Upper lobe of left lung (tissue), 6 donors: Measurements from ENCODE around the gene SYF2. TPM values are rescaled to one million over a fixed set of nuclear protein-coding genes. Genes with fewer than 3 reads are reported as not detected.

Source experiments
- ATAC-seq, 2 donors: fragments of 200-7000 bp; cut with Tn5 transposase; one replicate each; pipeline ENCODE4 v1.9.1; 2022; ENCODE audit warnings: mild to moderate bottlenecking in 2 of 2, moderate library complexity in 2 of 2; ENCODE audit not compliant: low FRiP score in 2 of 2
- DNase-seq, 2 donors: peaks; one replicate each; pipeline ENCODE4 v3.0.0-alpha.2; 2019 to 2020
- H3K27ac ChIP-seq, 4 donors: fragments of 200-600 bp; sonication (generic); one replicate each; pipeline ENCODE4 v1.5.1; 2016 to 2019
- H3K27me3 ChIP-seq, 4 donors: fragments of 200-600 bp; sonication (generic); one replicate each; pipeline ENCODE4 v1.5.1; 2017 to 2019
- H3K36me3 ChIP-seq, 4 donors: fragments of 200-600 bp; sonication (generic); one replicate each; pipeline ENCODE4 v1.5.1; 2016 to 2019
- H3K4me1 ChIP-seq, 4 donors: fragments of 200-600 bp; sonication (generic); one replicate each; pipeline ENCODE4 v1.5.1; 2018 to 2019
- H3K4me3 ChIP-seq, 4 donors: fragments of 200-600 bp; sonication (generic); one replicate each; pipeline ENCODE4 v1.5.1; 2017 to 2019; ENCODE audit warnings: mild to moderate bottlenecking in 2 of 4, moderate library complexity in 1 of 4
- H3K9me3 ChIP-seq, 4 donors: fragments of 200-600 bp; sonication (generic); one replicate each; pipeline ENCODE4 v1.5.1; 2018 to 2019
- EP300 ChIP-seq, 4 donors: sonication (generic); formaldehyde crosslinking; IDR thresholded peaks; one replicate each; pipeline ENCODE4 v1.5.1; 2017; ENCODE audit warnings: antibody characterized with exemption in 4 of 4, control low read depth in 2 of 4
- POLR2A ChIP-seq, 4 donors: fragments of 450-650 bp; IDR thresholded peaks; one replicate each; pipeline ENCODE4 v1.5.1; 2016 to 2017; ENCODE audit warnings: antibody characterized with exemption in 4 of 4, mild to moderate bottlenecking in 2 of 4
- POLR2AphosphoS5 ChIP-seq, 2 donors: sonication (generic); formaldehyde crosslinking; IDR thresholded peaks; one replicate each; pipeline ENCODE4 v1.5.1; 2017; ENCODE audit warnings: antibody characterized with exemption in 2 of 2
- WGBS, 2 donors: methylation state at CpG; one replicate each; pipeline ENCODE4 v1.1.5; 2017 to 2018; 5-methylcytosine and 5-hydroxymethylcytosine counted together
- total RNA-seq, 6 donors: library from RNA; depleted of rRNA in 4 of 6; stranded (reverse); fragments of >200 nt in 4 of 6; gene quantifications; one replicate each; pipeline versions ENCODE4 v1.1.0 to v1.2.1, GENCODE V29; 2016 to 2021
- TF ChIP-seq, protein P1 (sequence below), 6 experiments: fragments of 450-650 bp in 4 of 6; fragments of 200-600 bp in 2 of 6; sonication (generic) in 2 of 6; IDR thresholded peaks; one replicate each; pipeline ENCODE4 v1.5.1; 2016 to 2019; ENCODE audit warnings: antibody characterized with exemption in 6 of 6
- donor health status: DM: no; HTN: no; CAD: no; lungs with moderate emphysema.
- donor health status: DM: no; HTN: yes; CAD: no; lungs with severe emphysema.

SYF2 gene
- total RNA-seq, 6 donors from 2014 or later, result 21.9 to 66.5 (median 39.5) TPM

GRCh38 chr1:25197235-25197975, 34.9 kb downstream of the SYF2 start:
- TF ChIP-seq POLR2A (IDR thresholded peaks at IDR 0.05), result no peak
- TF ChIP-seq, protein P1, sequence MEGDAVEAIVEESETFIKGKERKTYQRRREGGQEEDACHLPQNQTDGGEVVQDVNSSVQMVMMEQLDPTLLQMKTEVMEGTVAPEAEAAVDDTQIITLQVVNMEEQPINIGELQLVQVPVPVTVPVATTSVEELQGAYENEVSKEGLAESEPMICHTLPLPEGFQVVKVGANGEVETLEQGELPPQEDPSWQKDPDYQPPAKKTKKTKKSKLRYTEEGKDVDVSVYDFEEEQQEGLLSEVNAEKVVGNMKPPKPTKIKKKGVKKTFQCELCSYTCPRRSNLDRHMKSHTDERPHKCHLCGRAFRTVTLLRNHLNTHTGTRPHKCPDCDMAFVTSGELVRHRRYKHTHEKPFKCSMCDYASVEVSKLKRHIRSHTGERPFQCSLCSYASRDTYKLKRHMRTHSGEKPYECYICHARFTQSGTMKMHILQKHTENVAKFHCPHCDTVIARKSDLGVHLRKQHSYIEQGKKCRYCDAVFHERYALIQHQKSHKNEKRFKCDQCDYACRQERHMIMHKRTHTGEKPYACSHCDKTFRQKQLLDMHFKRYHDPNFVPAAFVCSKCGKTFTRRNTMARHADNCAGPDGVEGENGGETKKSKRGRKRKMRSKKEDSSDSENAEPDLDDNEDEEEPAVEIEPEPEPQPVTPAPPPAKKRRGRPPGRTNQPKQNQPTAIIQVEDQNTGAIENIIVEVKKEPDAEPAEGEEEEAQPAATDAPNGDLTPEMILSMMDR (IDR thresholded peaks at IDR 0.05), result no peak
- no peak for TF ChIP-seq EP300 (IDR thresholded peaks at IDR 0.05)
- no peak for TF ChIP-seq POLR2AphosphoS5 (IDR thresholded peaks at IDR 0.05)
- DNase-seq, result no peak
- no peaks in the 10 kb centered on the region for H3K9me3 ChIP-seq
- H3K4me3 ChIP-seq, result no peak overlapping the region
- peaks cover 0 to 4% (median 0%) of the 10 kb centered on the region in 4 donors for H3K4me1 ChIP-seq
- no peaks in the 10 kb centered on the region for H3K36me3 ChIP-seq
- 86 to 90% methylated on average over 15 to 20 of the region's 20 CpGs for WGBS, 2 donors
- no peaks in the 10 kb centered on the region for H3K27me3 ChIP-seq
- H3K27ac ChIP-seq, result no peak overlapping the region
- no peak for ATAC-seq

DNA sequence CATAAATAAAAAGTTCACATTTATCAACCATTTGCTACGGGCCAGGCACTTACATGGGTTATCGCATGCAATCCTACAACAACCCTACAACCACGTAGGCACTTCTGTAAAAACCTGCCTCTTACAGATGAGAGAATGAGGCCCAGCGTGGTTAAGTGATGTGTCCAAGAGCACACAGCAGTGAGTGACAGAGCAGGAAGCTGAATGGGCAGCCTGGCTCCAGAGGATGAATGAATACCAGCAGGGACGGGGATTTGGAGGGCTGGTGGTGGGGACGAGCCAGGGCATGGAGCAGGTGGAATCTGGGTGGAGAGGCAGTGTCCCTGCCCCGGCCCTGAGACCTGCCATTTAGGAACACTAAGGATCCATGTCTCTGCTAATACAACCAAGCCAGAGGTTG, 35.5 kb downstream of the SYF2 start:
- no peak for DNase-seq
- no peak overlapping the region for H3K4me3 ChIP-seq
- ATAC-seq, result no peak
- no peaks in the 10 kb centered on the region for H3K9me3 ChIP-seq
- no peaks in the 10 kb centered on the region for H3K36me3 ChIP-seq
- no peak overlapping the region for H3K27ac ChIP-seq
- WGBS, 2 donors, result 81 to 92% methylated on average over 6 to 7 of the region's 7 CpGs
- H3K27me3 ChIP-seq, result no peaks in the 10 kb centered on the region
- H3K4me1 ChIP-seq, result peaks cover 0 to 4% (median 0%) of the 10 kb centered on the region in 4 donors
- TF ChIP-seq POLR2AphosphoS5 (IDR thresholded peaks at IDR 0.05) (no peak), EP300 (IDR thresholded peaks at IDR 0.05) (no peak), POLR2A (IDR thresholded peaks at IDR 0.05) (no peak)
- TF ChIP-seq, protein P1 (IDR thresholded peaks at IDR 0.05), result no peak

DNA sequence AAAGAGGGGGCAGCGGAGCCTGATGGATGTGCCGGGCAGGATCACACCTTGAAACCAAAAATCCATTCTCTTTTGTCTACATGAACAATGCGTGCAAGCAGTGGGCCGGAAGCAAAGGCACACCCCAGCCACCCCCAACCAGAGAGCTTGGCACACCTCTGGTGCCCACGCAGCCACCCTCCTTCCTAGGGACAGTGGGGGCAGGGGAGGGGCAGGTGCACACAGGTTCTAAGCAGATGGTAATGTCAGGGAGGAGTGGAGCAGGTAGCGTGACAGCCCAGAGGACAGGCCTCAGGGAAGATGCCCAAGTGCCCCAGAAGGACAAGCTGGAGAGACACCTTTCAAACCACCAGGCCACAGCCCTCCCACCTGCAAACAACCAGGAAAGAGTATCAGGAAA, 36.5 kb downstream of the SYF2 start:
- no peak overlapping the region for H3K4me3 ChIP-seq
- no peak for ATAC-seq
- no peak for DNase-seq
- H3K4me1 ChIP-seq, result peaks cover 0 to 4% (median 0%) of the 10 kb centered on the region in 4 donors
- no peaks in the 10 kb centered on the region for H3K27me3 ChIP-seq
- H3K9me3 ChIP-seq, result no peaks in the 10 kb centered on the region
- 82 to 83% methylated on average over 6 of the region's 6 CpGs for WGBS, 2 donors
- H3K27ac ChIP-seq, result no peak overlapping the region
- no peaks in the 10 kb centered on the region for H3K36me3 ChIP-seq
- TF ChIP-seq POLR2AphosphoS5 (IDR thresholded peaks at IDR 0.05) (no peak), EP300 (IDR thresholded peaks at IDR 0.05) (no peak), POLR2A (IDR thresholded peaks at IDR 0.05) (no peak)
- TF ChIP-seq, protein P1 (IDR thresholded peaks at IDR 0.05), result no peak

DNA sequence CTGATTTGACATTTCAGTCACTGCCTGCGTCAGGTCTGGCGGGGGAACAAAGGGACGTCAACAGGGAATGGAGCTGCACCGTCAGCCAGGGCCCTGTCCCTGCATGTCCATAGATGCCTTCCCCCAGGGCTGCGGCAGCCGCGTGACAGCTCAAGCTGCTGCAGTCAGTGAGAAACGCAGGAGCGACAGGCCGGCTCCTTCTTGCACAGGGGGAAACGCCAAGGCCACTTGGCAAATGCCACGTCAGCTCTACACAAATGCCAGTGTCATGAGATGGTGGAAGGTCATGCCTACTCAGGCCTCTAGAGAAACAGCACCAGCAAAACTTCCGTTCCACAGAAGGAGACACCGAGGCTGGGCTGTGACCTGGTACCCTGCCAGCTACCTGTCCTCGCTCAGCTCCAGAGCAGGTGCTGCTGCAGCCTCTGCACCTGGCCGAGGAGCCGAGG, 37.7 kb downstream of the SYF2 start:
- no peaks in the 10 kb centered on the region for H3K9me3 ChIP-seq

More for the DNA sequence above, 37.7 kb downstream of the SYF2 start:
- no peaks in the 10 kb centered on the region for H3K27me3 ChIP-seq
- ATAC-seq (no peak), DNase-seq (no peak)
- no peaks in the 10 kb centered on the region for H3K36me3 ChIP-seq
- TF ChIP-seq POLR2AphosphoS5 (IDR thresholded peaks at IDR 0.05) (no peak), EP300 (IDR thresholded peaks at IDR 0.05) (no peak), POLR2A (IDR thresholded peaks at IDR 0.05) (no peak)
- TF ChIP-seq, protein P1 (IDR thresholded peaks at IDR 0.05), result no peak
- no peak overlapping the region for H3K4me3 ChIP-seq
- no peak overlapping the region for H3K27ac ChIP-seq
- WGBS, 2 donors, result 73 to 74% methylated on average over 7 to 16 of the region's 17 CpGs
- H3K4me1 ChIP-seq, result peaks cover 0 to 4% (median 0%) of the 10 kb centered on the region in 4 donors
